ACHN (cell line): ENCODE results near the gene MAGI3.
"Not testable (repeated sequence)": the region's sequence is repeated elsewhere in the genome, so short reads cannot be mapped to it uniquely, and the experiment has no call there.

Experiments used
- DNase-seq: peaks from one replicate; pipeline ENCODE4 v3.0.0-alpha.2; 2015
- in situ Hi-C: cut with HindIII; loops from 2 replicates; pipeline ENCODE4 v1.10.0; 2017; ENCODE audit warnings: low sequenced_read_pairs, low pct_ligation_motif_present, low pct_unique_long_range_greater_than_20kb

MAGI3 gene

DNA sequence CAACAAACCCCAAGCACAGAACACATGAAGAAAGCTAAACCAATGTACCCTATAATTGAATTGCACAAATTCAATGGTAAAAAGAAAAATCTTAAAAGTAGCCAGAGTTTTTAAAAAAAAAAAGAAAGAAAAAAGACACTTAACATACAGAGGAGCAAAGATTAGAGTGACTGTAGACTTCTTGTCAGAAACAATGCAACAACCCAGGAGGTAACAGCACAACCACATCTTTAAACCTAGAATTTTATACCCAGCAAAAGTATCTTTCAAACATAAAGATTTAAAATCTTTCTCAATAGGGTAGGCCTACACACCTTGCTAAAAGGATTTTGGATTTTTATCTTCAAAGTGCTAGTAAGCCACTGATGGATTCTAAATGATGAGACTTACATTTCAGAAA lies 304.6 kb downstream of the MAGI3 start:
- no peak for DNase-seq
- in situ Hi-C loops: no loop called here

DNA sequence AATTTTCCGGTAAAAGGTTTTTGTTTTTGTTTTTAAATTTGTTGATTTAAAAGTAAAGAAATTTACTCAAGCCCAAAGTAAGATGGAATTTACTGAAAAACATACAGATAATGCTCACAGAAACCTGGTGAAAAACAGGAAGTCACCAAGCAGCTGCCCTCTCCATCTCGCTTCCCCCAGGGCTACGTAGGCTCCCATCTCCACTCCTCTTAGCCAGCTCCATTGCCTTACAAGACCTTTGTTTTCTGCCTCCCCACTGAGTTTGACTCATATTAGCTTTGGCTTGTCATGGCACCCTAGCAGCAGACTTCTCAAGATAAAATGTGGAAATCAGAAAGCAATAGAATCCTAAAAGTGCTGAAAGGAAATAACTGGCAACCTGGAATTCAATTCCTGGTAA lies 311.1 kb downstream of the MAGI3 start:
- no peak for DNase-seq

DNA sequence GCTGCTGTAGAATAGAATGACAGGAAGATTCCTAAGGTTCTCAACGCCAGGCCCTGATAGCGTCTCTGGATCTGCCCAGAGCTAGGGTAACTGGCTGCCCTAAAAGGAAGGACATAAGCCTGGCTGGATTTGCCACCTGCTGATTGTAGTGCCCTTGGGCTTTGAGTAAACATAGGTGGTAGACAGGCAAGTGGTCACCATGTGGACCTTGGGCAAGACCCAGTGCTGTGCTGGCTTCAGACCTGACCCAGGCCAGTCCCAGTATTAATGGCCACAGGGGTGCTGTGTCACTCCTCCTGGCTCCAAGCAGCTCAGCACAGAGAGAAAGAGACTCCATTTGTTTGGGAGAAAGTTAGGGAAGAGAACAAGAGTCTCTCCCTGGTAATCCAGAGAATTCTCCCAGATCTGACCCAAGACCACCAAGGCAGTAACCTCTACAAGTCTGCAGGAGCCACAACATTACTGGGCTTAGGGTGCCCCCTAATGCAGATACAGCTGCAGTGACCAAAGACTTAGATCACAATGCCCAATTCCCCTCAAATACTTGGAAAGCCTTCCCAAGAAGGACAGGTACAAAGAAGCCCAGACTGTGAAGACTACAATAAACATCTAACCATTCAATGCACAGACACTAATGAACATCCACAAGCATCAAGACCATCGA lies 324.4 kb downstream of the MAGI3 start:
- DNase-seq: no peak
- in situ Hi-C loops: no loop called here

More for the DNA sequence above, 311.1 kb downstream of the MAGI3 start:
- in situ Hi-C loops: no loop called here

GRCh38 chr1:113717506-113717905 lies 327.2 kb downstream of the MAGI3 start:
- in situ Hi-C loops, DNase-seq: not testable (repeated sequence)

GRCh38 chr1:113718621-113719020 lies 328.3 kb downstream of the MAGI3 start:
- DNase-seq, in situ Hi-C loops: not testable (repeated sequence)

GRCh38 chr1:113721010-113721409 lies 330.7 kb downstream of the MAGI3 start:
- no peak for DNase-seq
- in situ Hi-C loops: no loop called here

DNA sequence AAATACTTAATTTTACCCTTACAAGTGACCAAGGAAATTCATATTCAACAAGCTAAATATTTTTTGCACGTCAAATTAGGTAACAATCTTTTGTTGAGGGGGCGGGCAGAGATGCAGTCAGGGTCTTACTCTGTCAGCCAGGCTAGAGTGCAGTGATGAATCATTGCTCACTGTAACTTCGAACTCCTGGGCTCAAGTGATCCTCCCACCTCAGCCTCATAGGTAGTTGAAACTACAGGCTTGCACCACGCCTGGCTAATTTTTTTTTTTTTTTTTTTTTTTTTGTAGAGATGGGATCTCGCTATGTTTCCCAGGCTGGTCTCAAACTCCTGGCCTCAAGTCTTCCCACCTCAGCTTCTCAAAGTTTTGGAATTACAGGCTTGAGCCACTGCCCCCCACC lies 342.5 kb downstream of the MAGI3 start:
- no peak for DNase-seq
- in situ Hi-C loops: no loop called here

DNA sequence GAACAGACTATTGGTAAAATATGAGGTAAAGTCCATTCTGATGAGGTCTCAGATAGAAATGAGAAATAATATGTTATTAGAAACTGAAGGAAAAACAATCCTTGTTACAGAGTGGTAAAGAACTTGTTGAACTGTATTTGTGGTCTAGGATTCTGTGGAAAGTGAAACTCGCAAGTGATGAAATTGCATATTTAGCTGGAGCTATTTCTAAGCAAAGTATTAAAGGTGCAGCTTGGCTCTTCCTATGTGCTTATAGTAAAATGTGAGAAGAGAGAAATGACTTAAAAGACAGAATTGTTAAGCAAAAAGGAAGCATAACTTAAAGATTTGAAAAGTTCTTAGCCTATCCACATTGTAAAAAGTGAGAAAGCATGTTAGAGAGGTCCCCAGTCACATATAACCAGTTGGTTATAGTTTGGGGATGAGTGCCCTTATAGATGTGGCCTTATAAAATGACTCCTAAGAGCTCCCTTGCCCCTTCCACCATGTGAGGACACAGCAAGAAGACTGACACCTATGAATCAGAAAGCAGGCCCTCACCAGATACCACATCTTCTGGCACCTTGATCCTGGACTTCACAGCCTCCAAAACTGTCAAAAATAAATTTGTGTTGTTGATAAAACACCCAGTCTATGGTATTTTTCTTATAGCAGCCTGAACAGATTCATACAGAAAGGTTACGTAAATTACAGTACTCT lies 344.2 kb downstream of the MAGI3 start:
- DNase-seq: no peak
- in situ Hi-C loops: no loop called here
